Panc1 (cell line): ENCODE measurements around the gene SETD7.

Experiments
- CTCF ChIP-seq: fragments of 450-650 bp; IDR thresholded peaks from 2 replicates; pipeline ENCODE4 v1.5.1; 2017; ENCODE audit warnings: mild to moderate bottlenecking
- TF ChIP-seq, protein P1 (sequence below), 2 experiments: IDR thresholded peaks; 2 replicates each; pipeline ENCODE4 v1.6.1; 2011 to 2012; ENCODE audit warnings: low read depth in 2 of 2, control low read depth in 1 of 2, low read length in 1 of 2, mild to moderate bottlenecking in 1 of 2, moderate library complexity in 1 of 2; ENCODE audit not compliant: insufficient read depth in 1 of 2

DNA sequence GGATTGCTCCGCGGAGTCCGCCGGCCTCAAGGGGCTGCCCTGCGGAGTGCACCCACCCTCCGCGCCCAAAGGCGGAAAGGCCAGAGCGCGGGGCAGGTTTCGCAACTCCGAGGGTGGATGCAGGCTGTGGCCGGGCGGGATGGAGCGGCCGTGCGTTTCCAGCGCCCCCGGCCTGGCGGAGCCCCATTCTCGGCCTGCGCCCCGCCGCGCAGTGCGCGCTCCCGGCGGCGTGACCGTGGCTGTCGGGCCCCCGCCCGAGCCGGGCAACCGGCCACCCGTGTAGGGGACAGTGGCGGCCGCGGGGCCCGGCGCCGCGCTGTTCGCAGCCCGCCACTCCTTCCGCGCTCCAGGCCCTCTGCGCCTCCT lies 331 bp downstream of the SETD7 start:
- TF ChIP-seq CTCF: no peak
- TF ChIP-seq, protein P1, sequence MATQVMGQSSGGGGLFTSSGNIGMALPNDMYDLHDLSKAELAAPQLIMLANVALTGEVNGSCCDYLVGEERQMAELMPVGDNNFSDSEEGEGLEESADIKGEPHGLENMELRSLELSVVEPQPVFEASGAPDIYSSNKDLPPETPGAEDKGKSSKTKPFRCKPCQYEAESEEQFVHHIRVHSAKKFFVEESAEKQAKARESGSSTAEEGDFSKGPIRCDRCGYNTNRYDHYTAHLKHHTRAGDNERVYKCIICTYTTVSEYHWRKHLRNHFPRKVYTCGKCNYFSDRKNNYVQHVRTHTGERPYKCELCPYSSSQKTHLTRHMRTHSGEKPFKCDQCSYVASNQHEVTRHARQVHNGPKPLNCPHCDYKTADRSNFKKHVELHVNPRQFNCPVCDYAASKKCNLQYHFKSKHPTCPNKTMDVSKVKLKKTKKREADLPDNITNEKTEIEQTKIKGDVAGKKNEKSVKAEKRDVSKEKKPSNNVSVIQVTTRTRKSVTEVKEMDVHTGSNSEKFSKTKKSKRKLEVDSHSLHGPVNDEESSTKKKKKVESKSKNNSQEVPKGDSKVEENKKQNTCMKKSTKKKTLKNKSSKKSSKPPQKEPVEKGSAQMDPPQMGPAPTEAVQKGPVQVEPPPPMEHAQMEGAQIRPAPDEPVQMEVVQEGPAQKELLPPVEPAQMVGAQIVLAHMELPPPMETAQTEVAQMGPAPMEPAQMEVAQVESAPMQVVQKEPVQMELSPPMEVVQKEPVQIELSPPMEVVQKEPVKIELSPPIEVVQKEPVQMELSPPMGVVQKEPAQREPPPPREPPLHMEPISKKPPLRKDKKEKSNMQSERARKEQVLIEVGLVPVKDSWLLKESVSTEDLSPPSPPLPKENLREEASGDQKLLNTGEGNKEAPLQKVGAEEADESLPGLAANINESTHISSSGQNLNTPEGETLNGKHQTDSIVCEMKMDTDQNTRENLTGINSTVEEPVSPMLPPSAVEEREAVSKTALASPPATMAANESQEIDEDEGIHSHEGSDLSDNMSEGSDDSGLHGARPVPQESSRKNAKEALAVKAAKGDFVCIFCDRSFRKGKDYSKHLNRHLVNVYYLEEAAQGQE (IDR thresholded peaks at IDR 0.05; ENCODE audit: insufficient read depth in 1 of 2, low read depth in 2 of 2, low read length in 1 of 2): no peak
